ENCODE data around the gene ABL2.

GRCh38 chr1:179167955-179168354 lies 61.5 kb downstream of the ABL2 start:
- no peak for TF ChIP-seq POLR2A (IDR thresholded peaks at IDR 0.05; ENCODE audit: low read depth, low read length)
- no peak for TF ChIP-seq POU2F2 (IDR thresholded peaks at IDR 0.05; ENCODE audit: low read depth, low read length)
- no peak for TF ChIP-seq PAX5 (IDR thresholded peaks at IDR 0.05; ENCODE audit: insufficient read depth, low read length, severe bottlenecking)
- TF ChIP-seq POLR2AphosphoS5 (IDR thresholded peaks at IDR 0.05; ENCODE audit: low read depth, low read length): no peak

All from GM12891 (cell line).